HuH-7 (cell line): Measurements from ENCODE around the gene INPP4A.

Experiments used
- DNase-seq: peaks from one replicate; pipeline ENCODE4 v3.0.0; 2011; ENCODE audit warnings: low spot score

The INPP4A gene

GRCh38 chr2:98460573-98461497 is 16.2 kb downstream of the INPP4A start:
- no peak for DNase-seq

GRCh38 chr2:98461498-98462049 is 16.9 kb downstream of the INPP4A start:
- DNase-seq = no peak

- no peak for DNase-seq
Observed at GRCh38 chr2:98463081-98463481, 18.4 kb downstream of the INPP4A start.

GRCh38 chr2:98463551-98463971 is 18.9 kb downstream of the INPP4A start:
- DNase-seq = no peak

GRCh38 chr2:98463988-98464771 is 19.5 kb downstream of the INPP4A start:
- DNase-seq = no peak

GRCh38 chr2:98464772-98465310 is 20.2 kb downstream of the INPP4A start:
- DNase-seq = no peak

GRCh38 chr2:98465456-98466226 is 21.0 kb downstream of the INPP4A start:
- DNase-seq = no peak

- no peak for DNase-seq
Observed at GRCh38 chr2:98467082-98467536, 22.5 kb downstream of the INPP4A start.

- no peak for DNase-seq
Observed at GRCh38 chr2:98467652-98468051, 23.0 kb downstream of the INPP4A start.

- no peak for DNase-seq
Observed at GRCh38 chr2:98468621-98469236, 24.1 kb downstream of the INPP4A start.

GRCh38 chr2:98469862-98470544 is 25.3 kb downstream of the INPP4A start:
- no peak for DNase-seq

- DNase-seq = no peak
Observed at GRCh38 chr2:98470851-98471255, 26.2 kb downstream of the INPP4A start.

GRCh38 chr2:98471402-98472131 is 26.9 kb downstream of the INPP4A start:
- DNase-seq = no peak

- DNase-seq = no peak
Observed at GRCh38 chr2:98472132-98472650, 27.5 kb downstream of the INPP4A start.

- DNase-seq = no peak
Observed at GRCh38 chr2:98472961-98473746, 28.5 kb downstream of the INPP4A start.

- no peak for DNase-seq
Observed at GRCh38 chr2:98473995-98474780, 29.5 kb downstream of the INPP4A start.

GRCh38 chr2:98474979-98475632 is 30.4 kb downstream of the INPP4A start:
- no peak for DNase-seq
